Esophagus squamous epithelium (tissue), 5 donors: ENCODE data around the gene KCNQ1. TPM values are rescaled to one million over a fixed set of nuclear protein-coding genes. Genes with fewer than 3 reads are reported as not detected.

Experiments used
- DNase-seq: peaks from one replicate; lab custom pipeline; 2025; lab: John Stamatoyannopoulos, UW
- H3K27ac ChIP-seq, 4 donors: fragments of 200-600 bp; sonication (generic); one replicate each; pipeline ENCODE4 v1.5.1; 2016 to 2019; ENCODE audit warnings: mild to moderate bottlenecking in 1 of 4
- H3K27me3 ChIP-seq, 4 donors: fragments of 200-600 bp; sonication (generic); 1 replicate in 3 of 4; 2 replicates in 1 of 4; pipeline versions ENCODE4 v1.5.1 to v1.6.0; 2017 to 2021; ENCODE audit warnings: antibody characterized with exemption in 1 of 4
- H3K36me3 ChIP-seq, 3 donors: fragments of 200-600 bp; sonication (generic); one replicate each; pipeline ENCODE4 v1.5.1; 2016 to 2019
- H3K4me1 ChIP-seq, 3 donors: fragments of 200-600 bp; sonication (generic); one replicate each; pipeline ENCODE4 v1.5.1; 2017 to 2019
- H3K4me3 ChIP-seq, 4 donors: fragments of 200-600 bp; sonication (generic); 1 replicate in 3 of 4; 2 replicates in 1 of 4; pipeline ENCODE4 v1.5.1; 2016 to 2019; ENCODE audit warnings: mild to moderate bottlenecking in 2 of 4, moderate library complexity in 1 of 4
- H3K9me3 ChIP-seq, 3 donors: fragments of 200-600 bp; sonication (generic); one replicate each; pipeline ENCODE4 v1.5.1; 2016 to 2019
- CTCF ChIP-seq, 6 experiments: fragments of 450-650 bp in 4 of 6; fragments of 200-600 bp in 2 of 6; sonication (generic) in 2 of 6; IDR thresholded peaks; one replicate each; pipeline ENCODE4 v1.5.1; 2016 to 2019; ENCODE audit warnings: antibody characterized with exemption in 6 of 6, mild to moderate bottlenecking in 4 of 6, moderate library complexity in 4 of 6
- POLR2A ChIP-seq, 4 donors: fragments of 450-650 bp; IDR thresholded peaks; one replicate each; pipeline ENCODE4 v1.6.1; 2017; ENCODE audit warnings: antibody characterized with exemption in 4 of 4, mild to moderate bottlenecking in 4 of 4, moderate library complexity in 3 of 4
- WGBS, 2 donors: methylation state at CpG; one replicate each; pipeline ENCODE4 v1.1.5; 2018; 5-methylcytosine and 5-hydroxymethylcytosine counted together
- intact Hi-C: fragments of 100-400 bp; cut with DNase I; formaldehyde crosslinking; loops from one replicate; pipeline ENCODE4 v1.15.0; 2022
- total RNA-seq, 4 donors: library from RNA; depleted of rRNA; stranded (reverse); fragments of >200 nt; gene quantifications; one replicate each; pipeline ENCODE4 v1.1.0, GENCODE V29; 2016
- donor health status: DM: yes; HTN: yes; CAD: no.

Gene KCNQ1
- total RNA-seq, 4 donors from 2014 or later = 0.61 to 3.1 (median 0.72) TPM

GRCh38 chr11:2770096-2770751 is 325.4 kb downstream of the KCNQ1 start:
- intact Hi-C loops = no loop called here
- H3K4me3 ChIP-seq = no peak overlapping the region
- WGBS, 2 donors = 72 to 79% methylated on average over 5 to 6 of the region's 13 CpGs
- no peaks in the 10 kb centered on the region for H3K4me1 ChIP-seq
- no peaks in the 10 kb centered on the region for H3K9me3 ChIP-seq
- no peaks in the 10 kb centered on the region for H3K36me3 ChIP-seq
- DNase-seq = no peak
- H3K27ac ChIP-seq = no peak overlapping the region
- no peak for TF ChIP-seq POLR2A (IDR thresholded peaks at IDR 0.05)
- no peak for TF ChIP-seq CTCF (IDR thresholded peaks at IDR 0.05)
- no peaks in the 10 kb centered on the region for H3K27me3 ChIP-seq

- WGBS, 2 donors = no CpG with 5 or more reads among the region's 9 CpGs
- intact Hi-C loops = no loop called here
- no peak for DNase-seq
- no peak for TF ChIP-seq CTCF (IDR thresholded peaks at IDR 0.05)
- no peak overlapping the region for H3K27ac ChIP-seq
- H3K4me1 ChIP-seq = no peaks in the 10 kb centered on the region
- no peaks in the 10 kb centered on the region for H3K9me3 ChIP-seq
- H3K4me3 ChIP-seq = no peak overlapping the region
- no peaks in the 10 kb centered on the region for H3K36me3 ChIP-seq
- H3K27me3 ChIP-seq = no peaks in the 10 kb centered on the region
Measured at GRCh38 chr11:2770761-2771301, 326.0 kb downstream of the KCNQ1 start.

GRCh38 chr11:2771758-2772466 is 327.1 kb downstream of the KCNQ1 start:
- Histone ChIP-seq H3K27me3 (no peaks in the 10 kb centered on the region), H3K36me3 (no peaks in the 10 kb centered on the region), H3K4me3 (no peak overlapping the region), H3K27ac (no peak overlapping the region), H3K4me1 (no peaks in the 10 kb centered on the region), H3K9me3 (no peaks in the 10 kb centered on the region)
- WGBS, 2 donors = 82 to 92% methylated on average over 2 to 7 of the region's 12 CpGs
- intact Hi-C loops = no loop called here
- TF ChIP-seq CTCF (IDR thresholded peaks at IDR 0.05) = no peak
- no peak for TF ChIP-seq POLR2A (IDR thresholded peaks at IDR 0.05)
- DNase-seq = no peak

GRCh38 chr11:2772544-2773031 is 327.8 kb downstream of the KCNQ1 start:
- no peak overlapping the region for H3K27ac ChIP-seq
- intact Hi-C loops = no loop called here
- WGBS, 2 donors = 71 to 90% methylated on average over 1 to 3 of the region's 7 CpGs
- DNase-seq = no peak
- H3K4me1 ChIP-seq = peaks cover 0 to 6% (median 0%) of the 10 kb centered on the region in 3 donors
- H3K27me3 ChIP-seq = no peaks in the 10 kb centered on the region
- H3K4me3 ChIP-seq = no peak overlapping the region
- H3K36me3 ChIP-seq = no peaks in the 10 kb centered on the region
- TF ChIP-seq CTCF (IDR thresholded peaks at IDR 0.05) (no peak), POLR2A (IDR thresholded peaks at IDR 0.05) (no peak)
- H3K9me3 ChIP-seq = no peaks in the 10 kb centered on the region
